ENCODE data around the gene MARK1. TPM values are rescaled to one million over a fixed set of nuclear protein-coding genes. Genes with fewer than 3 reads are reported as not detected.

MARK1 gene
- polyA plus RNA-seq, 3 donors, result not detected

GRCh38 chr1:220504329-220504728, 23.6 kb upstream of the MARK1 start:
- no peaks in the 10 kb centered on the region for H3K36me3 Mint-ChIP-seq
- Histone ChIP-seq H3K9ac (ENCODE audit: insufficient read depth, low read length, poor library complexity, severe bottlenecking) (no peak overlapping the region), H3K36me3 (replicated peaks in 1 of 2; ENCODE audit: control insufficient read depth in 1 of 2, insufficient read depth in 2 of 2, low read length in 2 of 2) (no peaks in the 10 kb centered on the region), H3K27me3 (ENCODE audit: control insufficient read depth in 2 of 2, insufficient read depth in 2 of 2, low read length in 2 of 2) (no peaks in the 10 kb centered on the region), H3K4me3 (replicated peaks in 1 of 3; ENCODE audit: low read depth in 2 of 3, low read length in 3 of 3) (no peak overlapping the region), H3K4me2 (replicated peaks; ENCODE audit: extremely low read depth, low read length, poor library complexity, severe bottlenecking) (no peak overlapping the region), H3K79me2 (ENCODE audit: insufficient read depth, low read length) (no peaks in the 10 kb centered on the region), H4K20me1 (ENCODE audit: insufficient read depth, low read length) (no peaks in the 10 kb centered on the region), H3K4me1 (ENCODE audit: control insufficient read depth in 1 of 2, insufficient read depth in 2 of 2, low read length in 2 of 2) (no peaks in the 10 kb centered on the region), H2AFZ (ENCODE audit: insufficient read depth, low read depth, low read length, poor library complexity, severe bottlenecking) (no peak overlapping the region), H3K27ac (ENCODE audit: low read depth in 1 of 2, low read length in 2 of 2) (no peak overlapping the region), H3K9me3 (replicated peaks in 1 of 2; ENCODE audit: control insufficient read depth in 1 of 2, insufficient read depth in 1 of 2, low read length in 2 of 2) (no peaks in the 10 kb centered on the region)
- no peak for TF ChIP-seq CTCF (IDR thresholded peaks at IDR 0.05)
- DNase-seq, result no peak
- peaks cover 0 to 3% (median 0%) of the 10 kb centered on the region in 7 donors for H3K9me3 Mint-ChIP-seq
- H3K27ac Mint-ChIP-seq, result no peak overlapping the region
- H3K4me1 Mint-ChIP-seq, result no peaks in the 10 kb centered on the region
- 82% methylated on average over 3 of the region's 5 CpGs for WGBS (ENCODE audit: insufficient coverage)
- H3K4me3 Mint-ChIP-seq, result no peak overlapping the region
- intact Hi-C loops (cut with micrococcal nuclease), result no loop called here
- H3K27me3 Mint-ChIP-seq (ENCODE audit: low read depth in 3 of 3), result peaks cover 0 to 1% (median 1%) of the 10 kb centered on the region in 3 donors

- H3K9ac ChIP-seq (ENCODE audit: insufficient read depth, low read length, poor library complexity, severe bottlenecking), result no peak overlapping the region
- no peak for TF ChIP-seq CTCF (IDR thresholded peaks at IDR 0.05)
- 100% methylated on average over 1 of the region's 5 CpGs for WGBS (ENCODE audit: insufficient coverage)
- no peak overlapping the region for H2AFZ ChIP-seq (ENCODE audit: insufficient read depth, low read depth, low read length, poor library complexity, severe bottlenecking)
- Mint-ChIP-seq H3K27ac (no peak overlapping the region), H3K27me3 (ENCODE audit: low read depth in 3 of 3) (peaks cover 0 to 1% (median 1%) of the 10 kb centered on the region in 3 donors), H3K36me3 (no peaks in the 10 kb centered on the region), H3K9me3 (peaks cover 0 to 3% (median 0%) of the 10 kb centered on the region in 7 donors), H3K4me3 (no peak overlapping the region), H3K4me1 (no peaks in the 10 kb centered on the region)
- H3K79me2 ChIP-seq (ENCODE audit: insufficient read depth, low read length), result no peaks in the 10 kb centered on the region
- H3K36me3 ChIP-seq (replicated peaks in 1 of 2; ENCODE audit: control insufficient read depth in 1 of 2, insufficient read depth in 2 of 2, low read length in 2 of 2), result no peaks in the 10 kb centered on the region
- no peak overlapping the region for H3K4me3 ChIP-seq (replicated peaks in 1 of 3; ENCODE audit: low read depth in 2 of 3, low read length in 3 of 3)
- no peak overlapping the region for H3K27ac ChIP-seq (ENCODE audit: low read depth in 1 of 2, low read length in 2 of 2)
- no peaks in the 10 kb centered on the region for H3K9me3 ChIP-seq (replicated peaks in 1 of 2; ENCODE audit: control insufficient read depth in 1 of 2, insufficient read depth in 1 of 2, low read length in 2 of 2)
- no peaks in the 10 kb centered on the region for H4K20me1 ChIP-seq (ENCODE audit: insufficient read depth, low read length)
- H3K27me3 ChIP-seq (ENCODE audit: control insufficient read depth in 2 of 2, insufficient read depth in 2 of 2, low read length in 2 of 2), result no peaks in the 10 kb centered on the region
- H3K4me1 ChIP-seq (ENCODE audit: control insufficient read depth in 1 of 2, insufficient read depth in 2 of 2, low read length in 2 of 2), result no peaks in the 10 kb centered on the region
- H3K4me2 ChIP-seq (replicated peaks; ENCODE audit: extremely low read depth, low read length, poor library complexity, severe bottlenecking), result no peak overlapping the region
- intact Hi-C loops (cut with micrococcal nuclease), result no loop called here
- no peak for DNase-seq
Observed at GRCh38 chr1:220507085-220507484, 20.9 kb upstream of the MARK1 start.
